OCI-LY1 (cell line): Measurements from ENCODE around the gene FBXO3.

ENCODE experiments used
- H2AFZ ChIP-seq: fragments of 200-600 bp; sonication (generic), shearing (Covaris generic); 2 replicates; pipeline ENCODE4 v1.6.0; 2014; ENCODE audit warnings: antibody characterized with exemption, mild to moderate bottlenecking, low read length
- H3F3A ChIP-seq: fragments of 200-600 bp; sonication (generic), shearing (Covaris generic); 2 replicates; pipeline ENCODE4 v1.6.0; 2014; ENCODE audit warnings: mild to moderate bottlenecking, antibody characterized with exemption, low read length, moderate library complexity; ENCODE audit not compliant: insufficient read depth
- H3K27ac ChIP-seq: fragments of 200-600 bp; sonication (generic); 2 replicates; pipeline ENCODE4 v1.5.1; 2014; ENCODE audit warnings: low read length, mixed run types, mild to moderate bottlenecking, low read depth; ENCODE audit not compliant: poor library complexity, severe bottlenecking
- H3K27me3 ChIP-seq: fragments of 200-600 bp; sonication (generic); 2 replicates; pipeline ENCODE4 v1.6.0; 2014; ENCODE audit warnings: antibody characterized with exemption, mild to moderate bottlenecking, low read length, moderate library complexity; ENCODE audit not compliant: insufficient read depth
- H3K36me3 ChIP-seq: fragments of 200-600 bp; sonication (generic); 2 replicates; pipeline ENCODE4 v1.6.1; 2014; ENCODE audit warnings: mild to moderate bottlenecking, antibody characterized with exemption, low read length, moderate library complexity, mixed read lengths; ENCODE audit not compliant: insufficient read depth
- H3K4me1 ChIP-seq: fragments of 200-600 bp; sonication (generic); 2 replicates; pipeline ENCODE4 v1.5.1; 2014; ENCODE audit warnings: mild to moderate bottlenecking, low read length, moderate library complexity; ENCODE audit not compliant: insufficient read depth, severe bottlenecking
- H3K4me2 ChIP-seq: fragments of 200-600 bp; sonication (generic), shearing (Covaris generic); 2 replicates; pipeline ENCODE4 v1.6.1; 2014; ENCODE audit warnings: low read length
- H3K4me3 ChIP-seq: fragments of 200-600 bp; sonication (generic); 2 replicates; pipeline ENCODE4 v1.5.1; 2014; ENCODE audit warnings: low read length, low read depth, mild to moderate bottlenecking, mixed read lengths; ENCODE audit not compliant: poor library complexity, severe bottlenecking
- H3K79me2 ChIP-seq: fragments of 200-600 bp; shearing (Covaris generic); 2 replicates; pipeline ENCODE4 v1.6.1; 2016; ENCODE audit warnings: mixed run types, low read length, mixed read lengths; ENCODE audit not compliant: insufficient read depth
- H3K9ac ChIP-seq: fragments of 200-600 bp; sonication (generic), shearing (Covaris generic); 2 replicates; pipeline ENCODE4 v1.6.1; 2014; ENCODE audit warnings: mild to moderate bottlenecking, low read length, mixed read lengths
- H3K9me2 ChIP-seq: fragments of 200-600 bp; sonication (generic), shearing (Covaris generic); 2 replicates; pipeline ENCODE4 v1.6.1; 2014; ENCODE audit warnings: low read depth, mild to moderate bottlenecking, low read length, mixed read lengths
- H3K9me3 ChIP-seq: fragments of 200-600 bp; shearing (Covaris generic); 2 replicates; pipeline ENCODE4 v1.6.1; 2014; ENCODE audit warnings: low read length, mixed read lengths
- H4K20me1 ChIP-seq: fragments of 200-600 bp; sonication (generic), shearing (Covaris generic); 2 replicates; pipeline ENCODE4 v1.6.0; 2016; ENCODE audit warnings: mild to moderate bottlenecking, low read length; ENCODE audit not compliant: insufficient read depth
- EZH2 ChIP-seq: fragments of 200-600 bp; sonication (generic), shearing (Covaris generic); IDR thresholded peaks from 2 replicates; pipeline ENCODE4 v1.8.0; 2017; ENCODE audit warnings: borderline replicate concordance, mixed run types, mild to moderate bottlenecking, antibody characterized with exemption, low read length, moderate library complexity, mixed read lengths
- TF ChIP-seq, protein P1 (sequence below): fragments of 200-600 bp; sonication (generic), shearing (Covaris generic); IDR thresholded peaks from 2 replicates; pipeline ENCODE4 v1.5.1; 2017; ENCODE audit warnings: mild to moderate bottlenecking, antibody characterized with exemption, low read length, moderate library complexity, mixed read lengths

FBXO3 gene

DNA sequence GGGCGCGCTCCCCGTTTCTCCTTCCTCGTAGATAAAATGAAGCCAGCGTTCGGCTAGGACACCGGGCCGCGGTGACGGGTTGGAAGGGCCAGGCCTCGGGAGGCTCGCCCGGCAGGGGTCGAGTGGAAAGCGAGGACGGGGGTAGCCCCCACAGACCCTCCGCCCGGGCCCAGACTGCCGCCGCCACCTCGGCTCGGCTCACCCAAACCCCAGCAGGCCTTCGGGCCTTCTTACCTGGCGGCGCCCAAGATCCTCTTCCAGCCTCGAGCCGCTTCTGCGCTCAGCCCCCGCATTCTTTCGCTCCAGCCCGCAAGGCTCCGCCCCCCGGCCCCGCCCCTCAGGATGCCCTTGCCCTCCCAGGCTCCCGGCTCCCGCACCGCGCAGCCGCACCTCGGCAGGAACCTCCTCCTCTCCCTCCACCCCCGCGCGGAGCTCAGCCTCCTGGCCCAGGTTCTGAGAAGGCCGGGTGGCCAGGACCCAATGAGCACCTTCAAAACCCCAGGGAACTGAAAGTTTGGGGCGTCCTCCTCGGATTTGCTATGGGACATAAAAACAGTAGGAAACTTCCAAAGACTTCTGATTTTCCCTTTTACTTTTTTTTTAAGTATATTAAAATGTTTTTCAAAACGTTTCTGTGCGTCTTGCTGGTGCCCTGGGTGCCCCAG, 38.0 kb downstream of the FBXO3 start, which contains the start of gene CD59:
CD59 (minus strand) TSS at position 276 of the 665 bp plus-strand sequence. CDS start 13,978 bp downstream, outside the sequence.
- no peaks in the 10 kb centered on the region for H3K27me3 ChIP-seq
- H3K4me2 ChIP-seq: peak within 1 kb of the TSS; percentile 83
- peak within 1 kb of the TSS; percentile 55 for H3K27ac ChIP-seq
- H3K4me1 ChIP-seq: peaks cover 44% of the 10 kb centered on the region
- H3K36me3 ChIP-seq: peaks cover 9% of the 10 kb centered on the region
- H3K4me3 ChIP-seq: peak within 1 kb of the TSS; percentile 72
- TF ChIP-seq, protein P1, sequence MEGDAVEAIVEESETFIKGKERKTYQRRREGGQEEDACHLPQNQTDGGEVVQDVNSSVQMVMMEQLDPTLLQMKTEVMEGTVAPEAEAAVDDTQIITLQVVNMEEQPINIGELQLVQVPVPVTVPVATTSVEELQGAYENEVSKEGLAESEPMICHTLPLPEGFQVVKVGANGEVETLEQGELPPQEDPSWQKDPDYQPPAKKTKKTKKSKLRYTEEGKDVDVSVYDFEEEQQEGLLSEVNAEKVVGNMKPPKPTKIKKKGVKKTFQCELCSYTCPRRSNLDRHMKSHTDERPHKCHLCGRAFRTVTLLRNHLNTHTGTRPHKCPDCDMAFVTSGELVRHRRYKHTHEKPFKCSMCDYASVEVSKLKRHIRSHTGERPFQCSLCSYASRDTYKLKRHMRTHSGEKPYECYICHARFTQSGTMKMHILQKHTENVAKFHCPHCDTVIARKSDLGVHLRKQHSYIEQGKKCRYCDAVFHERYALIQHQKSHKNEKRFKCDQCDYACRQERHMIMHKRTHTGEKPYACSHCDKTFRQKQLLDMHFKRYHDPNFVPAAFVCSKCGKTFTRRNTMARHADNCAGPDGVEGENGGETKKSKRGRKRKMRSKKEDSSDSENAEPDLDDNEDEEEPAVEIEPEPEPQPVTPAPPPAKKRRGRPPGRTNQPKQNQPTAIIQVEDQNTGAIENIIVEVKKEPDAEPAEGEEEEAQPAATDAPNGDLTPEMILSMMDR: no peak
- H2AFZ ChIP-seq: peak within 1 kb of the TSS; percentile 72
- no peaks in the 10 kb centered on the region for H4K20me1 ChIP-seq
- peak within 1 kb of the TSS; percentile 73 for H3K9ac ChIP-seq
- H3K9me2 ChIP-seq: no peaks in the 10 kb centered on the region
- H3K9me3 ChIP-seq: no peaks in the 10 kb centered on the region
- no peaks in the 10 kb centered on the region for H3F3A ChIP-seq
- peaks cover 13% of the 10 kb centered on the region for H3K79me2 ChIP-seq

DNA sequence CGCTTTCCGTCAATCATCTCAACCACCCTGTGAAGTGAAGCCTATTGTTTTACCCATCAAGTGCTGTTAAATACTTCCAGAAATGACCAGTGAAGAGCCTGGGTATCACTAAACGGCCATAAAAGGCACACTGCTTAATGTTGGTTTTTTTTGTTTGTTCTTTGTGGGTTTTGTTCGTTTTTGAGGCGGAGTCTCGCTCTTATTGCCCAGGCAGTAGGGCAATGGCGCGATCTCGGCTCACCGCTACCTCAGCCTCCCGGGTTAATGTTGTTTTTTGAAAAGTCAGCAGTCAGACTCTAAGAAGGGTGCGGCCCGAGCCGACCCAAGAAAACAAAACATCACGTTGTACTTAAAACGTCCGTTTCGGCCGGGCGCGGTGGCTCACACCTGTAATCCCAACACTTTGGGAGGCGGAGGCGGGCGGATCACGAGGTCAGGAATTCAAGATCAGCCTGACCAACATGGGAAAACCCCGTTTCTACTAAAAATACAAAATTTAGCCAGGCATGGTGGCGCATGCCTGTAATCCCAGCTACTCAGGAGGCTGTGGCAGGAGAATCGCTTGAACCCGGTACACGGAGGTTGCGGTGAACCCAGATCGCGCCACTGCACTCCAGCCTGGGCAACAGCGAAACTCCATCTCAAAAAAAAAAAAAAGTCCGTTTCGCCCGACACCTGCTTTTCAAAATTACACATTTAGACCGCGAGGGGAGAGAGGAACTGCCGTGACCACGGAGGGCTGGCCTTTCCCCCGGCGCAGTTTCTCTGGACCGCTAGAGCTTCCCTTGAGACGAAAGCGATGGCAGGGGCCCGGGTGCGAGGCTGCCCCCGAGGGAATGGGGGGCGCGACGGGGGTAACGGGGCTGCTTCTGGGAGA, 38.8 kb downstream of the FBXO3 start:
- no peaks in the 10 kb centered on the region for H4K20me1 ChIP-seq
- H3K27ac ChIP-seq: peak overlapping the region; percentile 55
- TF ChIP-seq, protein P1: no peak
- no peak for TF ChIP-seq EZH2
- H3K9me3 ChIP-seq: no peaks in the 10 kb centered on the region
- H3K27me3 ChIP-seq: no peaks in the 10 kb centered on the region
- H2AFZ ChIP-seq: no peak overlapping the region
- peak overlapping the region; percentile 72 for H3K4me3 ChIP-seq
- peak overlapping the region; percentile 73 for H3K9ac ChIP-seq
- peak overlapping the region; percentile 83 for H3K4me2 ChIP-seq
- peaks cover 18% of the 10 kb centered on the region for H3K79me2 ChIP-seq
- no peaks in the 10 kb centered on the region for H3F3A ChIP-seq
- H3K9me2 ChIP-seq: no peaks in the 10 kb centered on the region
- peaks cover 12% of the 10 kb centered on the region for H3K36me3 ChIP-seq
- H3K4me1 ChIP-seq: peaks cover 44% of the 10 kb centered on the region

DNA sequence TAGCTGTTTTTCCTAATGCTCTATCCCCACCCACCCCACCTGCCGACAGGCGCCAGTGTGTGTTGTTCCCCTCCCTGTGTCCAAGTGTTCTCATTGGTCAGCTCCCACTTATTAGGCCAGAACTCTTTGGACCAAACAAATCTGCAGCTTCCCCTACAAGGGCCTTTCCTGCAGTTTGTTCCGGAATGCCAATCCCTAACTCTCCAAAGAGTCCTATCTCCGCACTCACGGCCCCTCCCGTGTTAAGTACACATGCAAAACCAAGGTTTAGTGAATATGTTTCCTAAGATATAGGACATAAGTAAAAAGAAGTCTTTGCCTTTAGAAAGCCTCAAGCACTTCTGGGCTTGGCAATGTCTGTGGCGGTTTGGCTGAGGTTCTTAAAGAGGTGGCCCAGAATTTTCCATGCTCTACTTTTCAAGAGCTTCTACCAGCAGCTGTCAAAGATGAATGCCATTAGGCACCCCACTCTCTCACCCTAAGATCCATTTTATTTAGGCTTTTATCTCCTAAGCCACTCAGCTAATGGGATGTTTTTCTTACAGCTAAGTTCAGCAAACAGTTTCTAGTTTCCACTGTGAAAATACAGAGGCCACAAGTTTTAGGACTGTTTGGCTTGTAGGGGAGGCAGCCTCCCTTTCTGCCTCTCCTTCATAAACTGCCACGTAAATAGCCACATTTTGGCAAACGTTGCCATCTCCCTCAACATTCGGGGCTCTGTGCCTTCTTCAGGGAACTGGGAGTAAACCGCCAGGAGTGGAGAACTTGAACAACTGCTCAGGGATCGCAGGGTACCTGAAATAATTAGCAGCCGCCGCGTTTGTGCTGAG, 39.7 kb downstream of the FBXO3 start:
- Histone ChIP-seq H3K79me2 (peaks cover 21% of the 10 kb centered on the region), H3K4me3 (peak overlapping the region; percentile 72), H4K20me1 (no peaks in the 10 kb centered on the region), H3K9ac (peak overlapping the region; percentile 73), H3K36me3 (peaks cover 15% of the 10 kb centered on the region), H3K4me2 (peak overlapping the region; percentile 83), H3K4me1 (peaks cover 44% of the 10 kb centered on the region), H3K9me3 (no peaks in the 10 kb centered on the region), H2AFZ (no peak overlapping the region), H3K27me3 (no peaks in the 10 kb centered on the region), H3F3A (no peaks in the 10 kb centered on the region), H3K27ac (peak overlapping the region; percentile 55), H3K9me2 (no peaks in the 10 kb centered on the region)
- no peak for TF ChIP-seq EZH2
- TF ChIP-seq, protein P1: no peak
